GM21619 (cell line): Measurements from ENCODE around the gene AKR1C4.
"Not testable (repeated sequence)": the region's sequence is repeated elsewhere in the genome, so short reads cannot be mapped to it uniquely, and the experiment has no call there.

Source experiments
- ATAC-seq: cut with Tn5 transposase; IDR thresholded peaks from one replicate; pipeline ENCODE4 v1.9.1; 2021; ENCODE audit not compliant: unreplicated experiment

The AKR1C4 gene

GRCh38 chr10:5196702-5197113, at the start of gene AKR1C4:
AKR1C4 (plus strand) TSS chr10:5196837; CDS start chr10:5196868, 31 bp downstream.
- ATAC-seq: no peak

- ATAC-seq: no peak
Observed at GRCh38 chr10:5146920-5147254, 49.8 kb upstream of the AKR1C4 start.

- ATAC-seq: no peak
Observed at GRCh38 chr10:5147255-5147980, 49.2 kb upstream of the AKR1C4 start.

GRCh38 chr10:5147981-5148677, 48.5 kb upstream of the AKR1C4 start:
- ATAC-seq: no peak

GRCh38 chr10:5148678-5149032, 48.0 kb upstream of the AKR1C4 start:
- no peak for ATAC-seq

- ATAC-seq: no peak
Observed at GRCh38 chr10:5151076-5151475, 45.6 kb upstream of the AKR1C4 start.

- no peak for ATAC-seq
Observed at GRCh38 chr10:5155951-5156350, 40.7 kb upstream of the AKR1C4 start.

- no peak for ATAC-seq
Observed at GRCh38 chr10:5157501-5157900, 39.1 kb upstream of the AKR1C4 start.

GRCh38 chr10:5159126-5159525, 37.5 kb upstream of the AKR1C4 start:
- no peak for ATAC-seq

- ATAC-seq: no peak
Observed at GRCh38 chr10:5163487-5163886, 33.1 kb upstream of the AKR1C4 start.

- ATAC-seq: no peak
Observed at GRCh38 chr10:5165738-5166137, 30.9 kb upstream of the AKR1C4 start.

- ATAC-seq: no peak
Observed at GRCh38 chr10:5168897-5169420, 27.7 kb upstream of the AKR1C4 start.

GRCh38 chr10:5175581-5175980, 21.1 kb upstream of the AKR1C4 start:
- ATAC-seq: not testable (repeated sequence)

GRCh38 chr10:5180503-5180902, 16.1 kb upstream of the AKR1C4 start:
- ATAC-seq: not testable (repeated sequence)

- no peak for ATAC-seq
Observed at GRCh38 chr10:5183923-5184322, 12.7 kb upstream of the AKR1C4 start.

- no peak for ATAC-seq
Observed at GRCh38 chr10:5184987-5185775, 11.5 kb upstream of the AKR1C4 start, which contains the start of gene AKR1C8. AKR1C8 (minus strand) TSS chr10:5185150; CDS start chr10:5185104, 46 bp downstream.

- ATAC-seq: no peak
Observed at GRCh38 chr10:5187867-5188266, 8.8 kb upstream of the AKR1C4 start.

GRCh38 chr10:5188358-5188757, 8.3 kb upstream of the AKR1C4 start:
- no peak for ATAC-seq

GRCh38 chr10:5194431-5194830, 2.2 kb upstream of the AKR1C4 start:
- no peak for ATAC-seq

- ATAC-seq: no peak
Observed at GRCh38 chr10:5195727-5196374, 786 bp upstream of the AKR1C4 start.

- no peak for ATAC-seq
Observed at GRCh38 chr10:5198386-5198785, 1.7 kb downstream of the AKR1C4 start.
